B cell (primary cell): ENCODE data around the gene APLP2. TPM values are rescaled to one million over a fixed set of nuclear protein-coding genes. Genes with fewer than 3 reads are reported as not detected.

Experiments used
- ATAC-seq: fragments of 200-7000 bp; cut with Tn5 transposase; one replicate; pipeline ENCODE4 v1.10.0; 2021; ENCODE audit warnings: low read depth, mild to moderate bottlenecking, moderate number of reproducible peaks, moderate library complexity
- CTCF ChIA-PET: fragments of 350-600 bp; sonication (Branson Sonifier 250); formaldehyde crosslinking; loops from one replicate; lab custom pipeline; 2021; ENCODE audit warnings: antibody characterized with exemption, inconsistent platforms; lab: Charles Lee
- POLR2A ChIA-PET: fragments of 350-600 bp; sonication (Branson Sonifier 250); formaldehyde crosslinking; loops from one replicate; lab custom pipeline; 2021; ENCODE audit warnings: antibody characterized with exemption; lab: Charles Lee
- DNase-seq: peaks from one replicate; pipeline ENCODE4 v3.0.0; 2013
- H2AFZ ChIP-seq: 2 replicates; pipeline ENCODE4 v1.6.1; 2012; ENCODE audit warnings: mild to moderate bottlenecking, low read depth, low read length; ENCODE audit not compliant: insufficient read depth, poor library complexity, severe bottlenecking
- H3K27ac ChIP-seq, 2 donors: 1 replicate in 1 of 2; 2 replicates in 1 of 2; pipeline ENCODE4 v1.5.1; 2012 to 2013; ENCODE audit warnings: low read length in 2 of 2, mild to moderate bottlenecking in 2 of 2, moderate library complexity in 1 of 2
- H3K27me3 ChIP-seq, 4 experiments: fragments of 200-600 bp in 1 of 4; sonication (generic) in 1 of 4; replicated peaks in 1 of 4; 1 replicate in 2 of 4; 2 replicates in 2 of 4; pipeline versions ENCODE4 v1.6.1 to v1.7.0; 2013 to 2016; ENCODE audit warnings: low read length in 3 of 4, mild to moderate bottlenecking in 2 of 4, mixed read lengths in 1 of 4, moderate library complexity in 1 of 4; ENCODE audit not compliant: insufficient read depth in 4 of 4, control insufficient read depth in 3 of 4; ENCODE audit errors: control extremely low read depth in 1 of 4
- H3K36me3 ChIP-seq, 2 experiments: replicated peaks in 1 of 2; 1 replicate in 1 of 2; 2 replicates in 1 of 2; pipeline versions ENCODE4 v1.6.1 to v1.7.1; 2013; ENCODE audit warnings: low read length in 1 of 2; ENCODE audit not compliant: insufficient read depth in 2 of 2, control insufficient read depth in 1 of 2; ENCODE audit errors: control extremely low read depth in 1 of 2, extremely low read depth in 1 of 2
- H3K4me1 ChIP-seq, 2 donors: fragments of 200-600 bp in 1 of 2; sonication (generic) in 1 of 2; 1 replicate in 1 of 2; 2 replicates in 1 of 2; pipeline versions ENCODE4 v1.5.1 to v1.6.1; 2013 to 2017; ENCODE audit warnings: low read length in 2 of 2; ENCODE audit not compliant: control insufficient read depth in 2 of 2, insufficient read depth in 2 of 2
- H3K4me2 ChIP-seq: replicated peaks from 2 replicates; pipeline ENCODE3; 2012; ENCODE audit warnings: mild to moderate bottlenecking, low read depth, low read length; ENCODE audit not compliant: poor library complexity, severe bottlenecking
- H3K4me3 ChIP-seq, 5 experiments: fragments of 200-600 bp in 1 of 5; sonication (generic) in 1 of 5; 1 replicate in 3 of 5; 2 replicates in 2 of 5; pipeline versions ENCODE4 v1.5.1 to v1.7.0; 2011 to 2016; ENCODE audit warnings: low read length in 4 of 5, mild to moderate bottlenecking in 4 of 5, low read depth in 2 of 5, control low read depth in 1 of 5, moderate library complexity in 1 of 5; ENCODE audit not compliant: insufficient read depth in 1 of 5; ENCODE audit errors: control extremely low read depth in 1 of 5, extremely low read depth in 1 of 5
- H3K79me2 ChIP-seq: fragments of 200-600 bp; sonication (generic); one replicate; pipeline ENCODE4 v1.6.0; 2016; ENCODE audit warnings: low read length; ENCODE audit not compliant: control insufficient read depth, insufficient read depth
- H3K9ac ChIP-seq: fragments of 200-600 bp; sonication (generic); 2 replicates; pipeline ENCODE4 v1.6.1; 2017; ENCODE audit warnings: mild to moderate bottlenecking, low read length, moderate library complexity
- H3K9me3 ChIP-seq, 3 donors: one replicate each; pipeline versions ENCODE4 v1.6.1 to v1.7.1; 2013; ENCODE audit warnings: low read length in 2 of 3; ENCODE audit not compliant: control insufficient read depth in 2 of 3, insufficient read depth in 1 of 3; ENCODE audit errors: control extremely low read depth in 1 of 3
- H4K20me1 ChIP-seq: 2 replicates; pipeline ENCODE4 v1.6.0; 2012; ENCODE audit warnings: mild to moderate bottlenecking, low read length; ENCODE audit not compliant: insufficient read depth, control insufficient read depth, poor library complexity, severe bottlenecking
- H3K27ac Mint-ChIP-seq: one replicate; pipeline ENCODE4 v1.8.0; 2021; ENCODE audit warnings: mixed read lengths
- H3K27me3 Mint-ChIP-seq: one replicate; pipeline ENCODE4 v1.8.0; 2021; ENCODE audit warnings: mixed read lengths
- H3K4me1 Mint-ChIP-seq: one replicate; pipeline ENCODE4 v1.8.0; 2021; ENCODE audit warnings: mixed read lengths
- H3K4me3 Mint-ChIP-seq: one replicate; pipeline ENCODE4 v1.8.0; 2021; ENCODE audit warnings: mixed read lengths
- H3K9me3 Mint-ChIP-seq: one replicate; pipeline ENCODE4 v1.8.0; 2022; ENCODE audit warnings: mixed read lengths; ENCODE audit not compliant: insufficient read depth
- CTCF ChIP-seq: fragments of 200-600 bp; IDR thresholded peaks from one replicate; pipeline ENCODE4 v1.8.0; 2022; ENCODE audit warnings: antibody characterized with exemption, mild to moderate bottlenecking
- EZH2 ChIP-seq: IDR thresholded peaks from 2 replicates; pipeline ENCODE4 v1.6.1; 2012; ENCODE audit warnings: borderline replicate concordance, low read depth, mild to moderate bottlenecking, moderate library complexity, low read length; ENCODE audit not compliant: insufficient read depth, poor library complexity, severe bottlenecking
- WGBS: methylation state at CpG from one replicate; pipeline ENCODE4 v1.1.5; 2013; ENCODE audit warnings: missing lambda C conversion rate; ENCODE audit not compliant: insufficient coverage; 5-methylcytosine and 5-hydroxymethylcytosine counted together
- intact Hi-C: fragments of 100-400 bp; cut with micrococcal nuclease; formaldehyde crosslinking; loops from one replicate; pipeline ENCODE4 v1.10.0; 2022
- polyA plus RNA-seq: library from polyadenylated mRNA; depleted of rRNA; stranded (reverse); fragments of >200 nt; gene quantifications from 2 replicates; pipeline ENCODE4 v1.2.3, GENCODE V29; 2012
- total RNA-seq, 2 donors: library from RNA; stranded (reverse); fragments of 120-200 nt in 1 of 2; gene quantifications; 1 replicate in 1 of 2; 2 replicates in 1 of 2; pipeline versions ENCODE4 v1.2.3 to v1.2.4, GENCODE V29; 2013 to 2022

APLP2 gene
- total and polyA plus RNA-seq, 2 donors (not counting 1 experiment from before 2014, with no cell fraction given), result 84.2 to 102 TPM

- ChIA-PET CTCF (no interaction called here), POLR2A (no interaction called here)
- DNase-seq, result no peak
- Histone ChIP-seq H2AFZ (no peak overlapping the region), H3K4me1 (peaks cover 8 to 13% of the 10 kb centered on the region in 2 donors), H3K9me3 (no peaks in the 10 kb centered on the region), H3K36me3 (no peaks in the 10 kb centered on the region), H4K20me1 (peaks cover 65% of the 10 kb centered on the region), H3K9ac (no peak overlapping the region), H3K27me3 (no peaks in the 10 kb centered on the region), H3K4me2 (no peak overlapping the region), H3K27ac (no peak overlapping the region), H3K4me3 (no peak overlapping the region), H3K79me2 (peaks cover 61% of the 10 kb centered on the region)
- H3K4me1 Mint-ChIP-seq, result peaks cover 38% of the 10 kb centered on the region
- peak overlapping the region; percentile 0 for H3K4me3 Mint-ChIP-seq
- H3K9me3 Mint-ChIP-seq, result no peaks in the 10 kb centered on the region
- H3K27ac Mint-ChIP-seq, result no peak overlapping the region
- TF ChIP-seq EZH2 (no peak), CTCF (no peak)
- no peak for ATAC-seq
- H3K27me3 Mint-ChIP-seq, result no peaks in the 10 kb centered on the region
- intact Hi-C loops, result no loop called here
- WGBS, result 43% methylated on average over 2 of the region's 4 CpGs
These were observed 24.9 kb downstream of the APLP2 start for GRCh38 chr11:130094614-130095013.

GRCh38 chr11:130095326-130095725 is 25.6 kb downstream of the APLP2 start:
- peaks cover 64% of the 10 kb centered on the region for H3K79me2 ChIP-seq
- no peak overlapping the region for H3K4me2 ChIP-seq
- H3K27ac ChIP-seq, result no peak overlapping the region
- H3K9ac ChIP-seq, result no peak overlapping the region
- CTCF ChIA-PET, result no interaction called here
- Mint-ChIP-seq H3K9me3 (no peaks in the 10 kb centered on the region), H3K4me1 (peaks cover 39% of the 10 kb centered on the region), H3K27ac (no peak overlapping the region), H3K27me3 (no peaks in the 10 kb centered on the region), H3K4me3 (no peak overlapping the region)
- intact Hi-C loops, result no loop called here
- WGBS, result no CpG with 5 or more reads among the region's 1 CpG
- DNase-seq (no peak), ATAC-seq (no peak)
- H3K4me3 ChIP-seq, result no peak overlapping the region
- H3K9me3 ChIP-seq, result no peaks in the 10 kb centered on the region
- no peak overlapping the region for H2AFZ ChIP-seq
- no peaks in the 10 kb centered on the region for H3K27me3 ChIP-seq
- peaks cover 62% of the 10 kb centered on the region for H4K20me1 ChIP-seq
- H3K36me3 ChIP-seq, result no peaks in the 10 kb centered on the region
- POLR2A ChIA-PET, result no interaction called here
- peaks cover 8 to 13% of the 10 kb centered on the region in 2 donors for H3K4me1 ChIP-seq
- TF ChIP-seq CTCF (no peak), EZH2 (no peak)
